ENCODE results near the gene ABHD6. TPM values are rescaled to one million over a fixed set of nuclear protein-coding genes. Genes with fewer than 3 reads are reported as not detected.
A peak's percentile ranks its signal among the peaks of the same experiment; 100 is the strongest.
"Not testable (repeated sequence)": the region's sequence is repeated elsewhere in the genome, so short reads cannot be mapped to it uniquely, and the experiment has no call there.

The ABHD6 gene
- polyA plus RNA-seq (ENCODE audit: insufficient read length in 10 of 10) = 1 to 10 TPM; 3.6 to 6.8 (median 4.2) TPM
- long read RNA-seq, donor 1, partial matches to known transcripts = 0 of 1 reads
- long read RNA-seq, donor 1, other reads (novel, unspliced or antisense) = 0 of 1 reads
- long read RNA-seq, donor 2, partial matches to known transcripts = 0 of 4 reads
- long read RNA-seq, donor 2, other reads (novel, unspliced or antisense) = 0 of 4 reads
- long read RNA-seq, donor 3 = 0 reads
- long read RNA-seq, donor 4 = 0 reads
- long read RNA-seq, donor 5, partial matches to known transcripts = 0 of 1 reads
- long read RNA-seq, donor 5, other reads (novel, unspliced or antisense) = 0 of 1 reads
- long read RNA-seq, donor 6, partial matches to known transcripts = 0 of 2 reads
- long read RNA-seq, donor 6, other reads (novel, unspliced or antisense) = 0 of 2 reads
- long read RNA-seq, donor 7, partial matches to known transcripts = 0 of 2 reads
- long read RNA-seq, donor 7, other reads (novel, unspliced or antisense) = 0 of 2 reads
- long read RNA-seq, donor 8, partial matches to known transcripts = 0 of 1 reads
- long read RNA-seq, donor 8, other reads (novel, unspliced or antisense) = 0 of 1 reads
- long read RNA-seq, donor 9 = 0 reads

GRCh38 chr3:58237238-58237940 is at the start of gene ABHD6:
Gene ABHD6 (plus strand): TSS chr3:58237792. CDS start chr3:58256587, 18,795 bp downstream.
- peak; percentile 57 to 95 (median 87) for DNase-seq

- DNase-seq = no peak
These were observed 49.4 kb upstream of the ABHD6 start for GRCh38 chr3:58188173-58188564.

GRCh38 chr3:58188921-58189451 is 48.6 kb upstream of the ABHD6 start:
- DNase-seq = no peak

- no peak for DNase-seq
These were observed 47.9 kb upstream of the ABHD6 start for GRCh38 chr3:58189691-58190090.

- no peak for DNase-seq
These were observed 47.3 kb upstream of the ABHD6 start for GRCh38 chr3:58190291-58190690.

- DNase-seq = no peak
These were observed 46.7 kb upstream of the ABHD6 start for GRCh38 chr3:58190882-58191281.

- DNase-seq = no peak
These were observed 46.1 kb upstream of the ABHD6 start for GRCh38 chr3:58191361-58191991.

- DNase-seq = no peak
These were observed 45.5 kb upstream of the ABHD6 start for GRCh38 chr3:58192069-58192468.

GRCh38 chr3:58193682-58194407 is 43.7 kb upstream of the ABHD6 start:
- DNase-seq = no peak

GRCh38 chr3:58197588-58197987 is 40.0 kb upstream of the ABHD6 start:
- DNase-seq = no peak

- DNase-seq = no peak
These were observed 39.2 kb upstream of the ABHD6 start for GRCh38 chr3:58198362-58198761.

GRCh38 chr3:58198804-58199203 is 38.8 kb upstream of the ABHD6 start:
- DNase-seq = no peak

- no peak for DNase-seq
These were observed 37.4 kb upstream of the ABHD6 start for GRCh38 chr3:58200121-58200709.

GRCh38 chr3:58200846-58201355 is 36.7 kb upstream of the ABHD6 start:
- DNase-seq = no peak

GRCh38 chr3:58201451-58201850 is 36.1 kb upstream of the ABHD6 start:
- not testable (repeated sequence) for DNase-seq

GRCh38 chr3:58202917-58203360 is 34.7 kb upstream of the ABHD6 start:
- no peak for DNase-seq

- no peak for DNase-seq
These were observed 34.1 kb upstream of the ABHD6 start for GRCh38 chr3:58203541-58203940.

- DNase-seq = no peak
These were observed 32.9 kb upstream of the ABHD6 start for GRCh38 chr3:58204720-58205119.

GRCh38 chr3:58205981-58206380 is 31.6 kb upstream of the ABHD6 start:
- no peak for DNase-seq

GRCh38 chr3:58206406-58207011 is 31.1 kb upstream of the ABHD6 start:
- DNase-seq = no peak
